HCT116 (cell line): ENCODE results near the gene MYO10. TPM values are rescaled to one million over a fixed set of nuclear protein-coding genes. Genes with fewer than 3 reads are reported as not detected.

ENCODE experiments used
- ATAC-seq: fragments of 200-7000 bp; cut with Tn5 transposase; 2 replicates; pipeline ENCODE4 v1.9.1; 2020; ENCODE audit warnings: mild to moderate bottlenecking, moderate library complexity
- BruUV-seq: library from RNA; stranded (reverse); fragments of 400-500 nt; replicated peaks from 2 replicates; lab custom pipeline; 2021; lab: Mats Ljungman, UMichigan
- CTCF ChIA-PET: fragments of 300-600 bp; sonication (Branson Sonifier 250); formaldehyde crosslinking; loops from one replicate; lab custom pipeline; 2021; ENCODE audit warnings: antibody characterized with exemption; lab: Charles Lee
- POLR2A ChIA-PET: fragments of 300-600, 350-600 bp; sonication (Branson Sonifier 250); formaldehyde crosslinking; loops from one replicate; lab custom pipeline; 2021; ENCODE audit warnings: antibody characterized with exemption; lab: Charles Lee
- RAD21 ChIA-PET, 2 experiments: fragments of 300-600 bp; sonication (Branson Sonifier 250); formaldehyde crosslinking; loops; one replicate each; lab custom pipeline; 2023; ENCODE audit warnings: low total read pairs in 2 of 2; ENCODE audit not compliant: uncharacterized antibody in 2 of 2, unreplicated experiment in 2 of 2, low non-redundant PET in 1 of 2; lab: Charles Lee
- DNase-seq: peaks from one replicate; pipeline ENCODE4 v3.0.0-alpha.2; 2010; ENCODE audit warnings: low read depth, low spot score
- H2AFZ ChIP-seq: fragments of 200-600 bp; shearing (Covaris generic), sonication (generic); 2 replicates; pipeline ENCODE4 v1.6.1; 2017; ENCODE audit warnings: low read depth, mixed run types, mixed read lengths, antibody characterized with exemption, low read length; ENCODE audit not compliant: poor library complexity, severe bottlenecking
- H3K27ac ChIP-seq: 2 replicates; pipeline ENCODE4 v1.5.1; 2012; ENCODE audit warnings: low read depth, low read length
- H3K27me3 ChIP-seq: fragments of 200-600 bp; sonication (generic); 2 replicates; pipeline ENCODE4 v1.6.1; 2016; ENCODE audit warnings: mixed run types, low read length, mixed read lengths; ENCODE audit not compliant: insufficient read depth
- H3K36me3 ChIP-seq, 2 experiments: fragments of 200-500 bp in 1 of 2; fragments of 200-600 bp in 1 of 2; sonication (Bioruptor generic) in 1 of 2; sonication (generic) in 1 of 2; 2 replicates each; pipeline versions ENCODE4 v1.5.1 to v1.6.1; 2014 to 2016; ENCODE audit warnings: low read length in 2 of 2, inconsistent platforms in 1 of 2, mixed read lengths in 1 of 2, mixed run types in 1 of 2; ENCODE audit not compliant: insufficient read depth in 2 of 2, control insufficient read depth in 1 of 2
- H3K4me1 ChIP-seq, 2 experiments: fragments of 200-600 bp in 1 of 2; sonication (generic) in 1 of 2; 2 replicates each; pipeline versions ENCODE4 v1.5.1 to v1.6.1; 2012 to 2017; ENCODE audit warnings: low read length in 2 of 2, inconsistent platforms in 1 of 2, mild to moderate bottlenecking in 1 of 2, mixed read lengths in 1 of 2, mixed run types in 1 of 2, moderate library complexity in 1 of 2; ENCODE audit not compliant: insufficient read depth in 2 of 2, control insufficient read depth in 1 of 2
- H3K4me2 ChIP-seq: fragments of 200-600 bp; sonication (generic); 2 replicates; pipeline ENCODE4 v1.6.1; 2017; ENCODE audit warnings: mixed run types, low read length, mixed read lengths
- H3K4me3 ChIP-seq, 2 experiments: fragments of 200-600 bp in 1 of 2; sonication (generic) in 1 of 2; replicated peaks in 1 of 2; 2 replicates each; pipeline ENCODE4 v1.5.1; 2011 to 2016; ENCODE audit warnings: low read length in 2 of 2, control low read depth in 1 of 2, low read depth in 1 of 2, mild to moderate bottlenecking in 1 of 2, mixed read lengths in 1 of 2, mixed run types in 1 of 2
- H3K79me2 ChIP-seq: fragments of 200-600 bp; sonication (generic); 2 replicates; pipeline ENCODE4 v1.6.1; 2017; ENCODE audit warnings: mild to moderate bottlenecking, mixed run types, low read length, moderate library complexity, mixed read lengths; ENCODE audit not compliant: insufficient read depth
- H3K9ac ChIP-seq: fragments of 200-600 bp; sonication (generic); 2 replicates; pipeline ENCODE4 v1.6.1; 2016; ENCODE audit warnings: low read length, mixed read lengths
- H3K9me2 ChIP-seq: fragments of 200-600 bp; sonication (generic), shearing (Covaris generic); 2 replicates; pipeline ENCODE4 v1.6.1; 2017; ENCODE audit warnings: mixed run types, mild to moderate bottlenecking, moderate library complexity; ENCODE audit not compliant: insufficient read depth
- H3K9me3 ChIP-seq, 2 experiments: fragments of 200-500 bp in 1 of 2; fragments of 200-600 bp in 1 of 2; sonication (Bioruptor generic) in 1 of 2; sonication (generic) in 1 of 2; 2 replicates each; pipeline ENCODE4 v1.6.1; 2014 to 2017; ENCODE audit warnings: low read length in 2 of 2, mixed read lengths in 2 of 2, inconsistent platforms in 1 of 2, low read depth in 1 of 2, mild to moderate bottlenecking in 1 of 2, mixed run types in 1 of 2, moderate library complexity in 1 of 2; ENCODE audit not compliant: control insufficient read depth in 1 of 2, insufficient read depth in 1 of 2
- H4K20me1 ChIP-seq: fragments of 200-600 bp; sonication (generic), shearing (Covaris generic); 2 replicates; pipeline ENCODE4 v1.6.1; 2017; ENCODE audit warnings: mixed run types, mild to moderate bottlenecking, moderate library complexity; ENCODE audit not compliant: insufficient read depth
- intact Hi-C: fragments of 100-400 bp; cut with micrococcal nuclease; formaldehyde crosslinking; loops from 2 replicates; pipeline ENCODE4 v1.10.0; 2022
- total RNA-seq: library from RNA; stranded (reverse); gene quantifications from one replicate; pipeline ENCODE4 v1.2.1, GENCODE V29; 2021; ENCODE audit not compliant: unreplicated experiment
- TF ChIP-seq, protein P1 (sequence below): IDR thresholded peaks from 2 replicates; pipeline ENCODE4 v1.6.1; 2012; ENCODE audit warnings: low read depth
- TF ChIP-seq, protein P2 (sequence below): IDR thresholded peaks from 2 replicates; pipeline ENCODE4 v1.6.1; 2012

MYO10 gene
- total RNA-seq, 1 experiment from 2014 or later, result 34.9 TPM

DNA sequence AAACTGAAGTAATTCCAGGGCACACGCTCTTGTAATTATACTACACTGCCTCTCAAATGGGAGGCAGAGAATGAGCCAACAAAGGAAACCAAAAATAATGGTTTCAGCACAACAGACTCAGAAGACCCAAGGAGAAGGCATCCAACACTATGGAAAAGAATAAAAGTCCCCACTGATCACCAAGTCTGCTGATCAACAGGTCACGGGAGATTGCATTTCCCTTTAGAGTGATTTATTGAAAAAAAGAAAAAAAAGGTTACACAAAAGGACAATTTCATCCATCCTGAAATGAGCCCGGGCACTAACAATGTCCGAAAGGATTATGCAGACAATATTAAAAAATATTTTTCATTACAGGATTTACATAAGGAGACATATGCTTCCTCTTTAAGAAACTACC is 28.8 kb downstream of the MYO10 start:
- no peaks in the 10 kb centered on the region for H3K9me3 ChIP-seq
- peaks cover 90% of the 10 kb centered on the region for H3K79me2 ChIP-seq
- ChIA-PET RAD21 (no interaction called here), POLR2A (interaction anchor here (0.6 kb wide), 1 partner anchor 9 kb away, joined by 3 read pairs; no protein-coding TSS in a partner anchor), CTCF (no interaction called here)
- ATAC-seq (no peak), DNase-seq (no peak)
- H3K27me3 ChIP-seq, result no peaks in the 10 kb centered on the region
- TF ChIP-seq, protein P1, sequence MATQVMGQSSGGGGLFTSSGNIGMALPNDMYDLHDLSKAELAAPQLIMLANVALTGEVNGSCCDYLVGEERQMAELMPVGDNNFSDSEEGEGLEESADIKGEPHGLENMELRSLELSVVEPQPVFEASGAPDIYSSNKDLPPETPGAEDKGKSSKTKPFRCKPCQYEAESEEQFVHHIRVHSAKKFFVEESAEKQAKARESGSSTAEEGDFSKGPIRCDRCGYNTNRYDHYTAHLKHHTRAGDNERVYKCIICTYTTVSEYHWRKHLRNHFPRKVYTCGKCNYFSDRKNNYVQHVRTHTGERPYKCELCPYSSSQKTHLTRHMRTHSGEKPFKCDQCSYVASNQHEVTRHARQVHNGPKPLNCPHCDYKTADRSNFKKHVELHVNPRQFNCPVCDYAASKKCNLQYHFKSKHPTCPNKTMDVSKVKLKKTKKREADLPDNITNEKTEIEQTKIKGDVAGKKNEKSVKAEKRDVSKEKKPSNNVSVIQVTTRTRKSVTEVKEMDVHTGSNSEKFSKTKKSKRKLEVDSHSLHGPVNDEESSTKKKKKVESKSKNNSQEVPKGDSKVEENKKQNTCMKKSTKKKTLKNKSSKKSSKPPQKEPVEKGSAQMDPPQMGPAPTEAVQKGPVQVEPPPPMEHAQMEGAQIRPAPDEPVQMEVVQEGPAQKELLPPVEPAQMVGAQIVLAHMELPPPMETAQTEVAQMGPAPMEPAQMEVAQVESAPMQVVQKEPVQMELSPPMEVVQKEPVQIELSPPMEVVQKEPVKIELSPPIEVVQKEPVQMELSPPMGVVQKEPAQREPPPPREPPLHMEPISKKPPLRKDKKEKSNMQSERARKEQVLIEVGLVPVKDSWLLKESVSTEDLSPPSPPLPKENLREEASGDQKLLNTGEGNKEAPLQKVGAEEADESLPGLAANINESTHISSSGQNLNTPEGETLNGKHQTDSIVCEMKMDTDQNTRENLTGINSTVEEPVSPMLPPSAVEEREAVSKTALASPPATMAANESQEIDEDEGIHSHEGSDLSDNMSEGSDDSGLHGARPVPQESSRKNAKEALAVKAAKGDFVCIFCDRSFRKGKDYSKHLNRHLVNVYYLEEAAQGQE, result no peak
- H3K4me1 ChIP-seq, result peaks cover 36% of the 10 kb centered on the region in 2 experiments
- no peak overlapping the region for H3K27ac ChIP-seq
- no peak overlapping the region for H3K4me2 ChIP-seq
- intact Hi-C loops, result no loop called here
- H3K36me3 ChIP-seq, result no peaks in the 10 kb centered on the region
- no peak overlapping the region for H3K4me3 ChIP-seq
- no peak overlapping the region for H3K9ac ChIP-seq
- H4K20me1 ChIP-seq, result no peaks in the 10 kb centered on the region
- H3K9me2 ChIP-seq, result no peaks in the 10 kb centered on the region
- no peak overlapping the region for H2AFZ ChIP-seq
- BruUV-seq, result no TSS peak

DNA sequence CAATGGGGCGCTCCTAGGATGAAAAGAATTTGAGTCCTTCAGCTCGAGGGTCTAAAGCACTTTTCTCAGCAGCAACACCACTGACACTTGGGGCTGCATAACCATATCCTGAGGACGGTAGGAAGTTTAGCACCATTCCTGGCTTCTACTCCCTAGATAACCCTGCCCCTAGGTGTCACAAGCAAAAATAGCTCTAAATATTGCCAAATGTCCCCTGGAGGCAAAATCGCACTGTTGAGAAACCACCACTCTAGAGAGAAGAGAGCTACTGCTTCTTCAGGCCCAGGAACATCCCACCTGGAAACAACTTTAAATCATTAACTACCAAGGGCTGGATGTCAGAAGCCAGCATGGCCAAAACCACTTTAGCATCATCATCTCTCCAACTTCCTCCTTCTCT is 29.8 kb downstream of the MYO10 start:
- Histone ChIP-seq H3K4me1 (peaks cover 38 to 39% of the 10 kb centered on the region in 2 experiments), H2AFZ (no peak overlapping the region), H3K79me2 (peaks cover 87% of the 10 kb centered on the region), H3K27me3 (no peaks in the 10 kb centered on the region), H3K9me3 (no peaks in the 10 kb centered on the region), H3K4me3 (no peak overlapping the region), H3K4me2 (no peak overlapping the region), H3K36me3 (no peaks in the 10 kb centered on the region), H3K27ac (no peak overlapping the region), H3K9me2 (no peaks in the 10 kb centered on the region), H3K9ac (no peak overlapping the region)
- ChIA-PET CTCF (no interaction called here), RAD21 (no interaction called here), POLR2A (no interaction called here)
- ATAC-seq (no peak), DNase-seq (no peak)
- intact Hi-C loops, result no loop called here
- BruUV-seq, result no TSS peak
- TF ChIP-seq, protein P2, sequence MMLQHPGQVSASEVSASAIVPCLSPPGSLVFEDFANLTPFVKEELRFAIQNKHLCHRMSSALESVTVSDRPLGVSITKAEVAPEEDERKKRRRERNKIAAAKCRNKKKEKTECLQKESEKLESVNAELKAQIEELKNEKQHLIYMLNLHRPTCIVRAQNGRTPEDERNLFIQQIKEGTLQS, result no peak
- TF ChIP-seq, all 23 proteins: peak for 0
- no peaks in the 10 kb centered on the region for H4K20me1 ChIP-seq
